HG02678 (cell line): Measurements from ENCODE around the gene THSD8.
A peak's percentile ranks its signal among the peaks of the same experiment; 100 is the strongest.
"Not testable (repeated sequence)": the region's sequence is repeated elsewhere in the genome, so short reads cannot be mapped to it uniquely, and the experiment has no call there.

ENCODE experiments used
- ATAC-seq: cut with Tn5 transposase; IDR thresholded peaks from one replicate; pipeline ENCODE4 v1.9.1; 2021; ENCODE audit warnings: mild to moderate bottlenecking, moderate library complexity; ENCODE audit not compliant: unreplicated experiment

THSD8 gene

GRCh38 chr19:12792051-12792852, 9.6 kb upstream of the THSD8 start:
- ATAC-seq: no peak

GRCh38 chr19:12792853-12793289, 9.0 kb upstream of the THSD8 start:
- ATAC-seq: no peak

GRCh38 chr19:12793290-12794195, 8.3 kb upstream of the THSD8 start:
- ATAC-seq: peak; percentile 35

- no peak for ATAC-seq
These were observed 7.5 kb upstream of the THSD8 start for GRCh38 chr19:12794196-12794941.

- ATAC-seq: no peak
These were observed 6.9 kb upstream of the THSD8 start for GRCh38 chr19:12794971-12795381.

- no peak for ATAC-seq
These were observed 5.5 kb upstream of the THSD8 start for GRCh38 chr19:12796146-12797071.

- no peak for ATAC-seq
These were observed 4.7 kb upstream of the THSD8 start for GRCh38 chr19:12797141-12797587.

GRCh38 chr19:12797607-12798006, 4.3 kb upstream of the THSD8 start:
- not testable (repeated sequence) for ATAC-seq

- ATAC-seq: no peak
These were observed 2.0 kb upstream of the THSD8 start for GRCh38 chr19:12799742-12800465.

GRCh38 chr19:12800466-12800770, 1.5 kb upstream of the THSD8 start:
- no peak for ATAC-seq

- ATAC-seq: no peak
These were observed 875 bp upstream of the THSD8 start for GRCh38 chr19:12800923-12801465.

- no peak for ATAC-seq
These were observed 618 bp downstream of the THSD8 start for GRCh38 chr19:12802267-12803106.

- no peak for ATAC-seq
These were observed 2.2 kb downstream of the THSD8 start for GRCh38 chr19:12804051-12804450.

GRCh38 chr19:12806242-12807081, 4.6 kb downstream of the THSD8 start, which contains the start of gene RNASEH2A:
TSS of gene RNASEH2A (plus strand) at chr19:12806584. CDS start at chr19:12806674, 90 bp downstream.
- ATAC-seq: peak; percentile 83

- ATAC-seq: no peak
These were observed 13.2 kb downstream of the THSD8 start for GRCh38 chr19:12815088-12815487.

GRCh38 chr19:12817188-12817587, 15.3 kb downstream of the THSD8 start:
- not testable (repeated sequence) for ATAC-seq

- ATAC-seq: not testable (repeated sequence)
These were observed 15.9 kb downstream of the THSD8 start for GRCh38 chr19:12817810-12818209.
